8988T (cell line): Measurements from ENCODE around the gene PCNT.
A peak's percentile ranks its signal among the peaks of the same experiment; 100 is the strongest.
"Not testable (repeated sequence)": the region's sequence is repeated elsewhere in the genome, so short reads cannot be mapped to it uniquely, and the experiment has no call there.

Source experiments
- DNase-seq: peaks from one replicate; pipeline ENCODE4 v3.0.0; 2011

PCNT gene

GRCh38 chr21:46458315-46459023, 134.5 kb downstream of the PCNT start, which contains the start of gene DIP2A:
TSS of gene DIP2A (plus strand) at chr21:46458891. CDS start at chr21:46459132, 241 bp downstream.
- peak; percentile 98 for DNase-seq

- no peak for DNase-seq
Observed at GRCh38 chr21:46459024-46459355, 135.0 kb downstream of the PCNT start.

- DNase-seq: peak; percentile 35
Observed at GRCh38 chr21:46459356-46460112, 135.6 kb downstream of the PCNT start.

GRCh38 chr21:46461909-46462308, 138.0 kb downstream of the PCNT start:
- no peak for DNase-seq

GRCh38 chr21:46465153-46465552, 141.2 kb downstream of the PCNT start:
- DNase-seq: not testable (repeated sequence)

GRCh38 chr21:46465651-46466050, 141.7 kb downstream of the PCNT start:
- no peak for DNase-seq

GRCh38 chr21:46468108-46468774, 144.3 kb downstream of the PCNT start:
- DNase-seq: no peak

- no peak for DNase-seq
Observed at GRCh38 chr21:46469275-46469674, 145.3 kb downstream of the PCNT start.

- no peak for DNase-seq
Observed at GRCh38 chr21:46471514-46471913, 147.6 kb downstream of the PCNT start.

GRCh38 chr21:46472246-46472645, 148.3 kb downstream of the PCNT start:
- DNase-seq: no peak

- no peak for DNase-seq
Observed at GRCh38 chr21:46474382-46474781, 150.4 kb downstream of the PCNT start.

- no peak for DNase-seq
Observed at GRCh38 chr21:46475296-46475695, 151.3 kb downstream of the PCNT start.

GRCh38 chr21:46477765-46478164, 153.8 kb downstream of the PCNT start:
- DNase-seq: no peak

GRCh38 chr21:46478910-46479309, 155.0 kb downstream of the PCNT start:
- DNase-seq: no peak

GRCh38 chr21:46480466-46480865, 156.5 kb downstream of the PCNT start:
- no peak for DNase-seq

- DNase-seq: no peak
Observed at GRCh38 chr21:46482225-46482845, 158.4 kb downstream of the PCNT start.

GRCh38 chr21:46482846-46483231, 158.9 kb downstream of the PCNT start:
- DNase-seq: no peak

GRCh38 chr21:46483300-46484295, 159.6 kb downstream of the PCNT start:
- DNase-seq: no peak

- no peak for DNase-seq
Observed at GRCh38 chr21:46486481-46487126, 162.6 kb downstream of the PCNT start.

GRCh38 chr21:46489162-46489663, 165.3 kb downstream of the PCNT start:
- DNase-seq: no peak

GRCh38 chr21:46489800-46490199, 165.8 kb downstream of the PCNT start:
- DNase-seq: no peak
